Transverse colon (tissue), 4 donors: Measurements from ENCODE around the gene UBN1.

ENCODE experiments used
- CTCF ChIP-seq, 5 experiments: fragments of 200-600 bp in 3 of 5; fragments of 450-650 bp in 2 of 5; sonication (generic) in 3 of 5; IDR thresholded peaks; 1 replicate in 2 of 5; 2 replicates in 3 of 5; pipeline ENCODE4 v1.5.1; 2016 to 2017; ENCODE audit warnings: antibody characterized with exemption in 5 of 5, inconsistent platforms in 3 of 5, mild to moderate bottlenecking in 2 of 5, moderate library complexity in 1 of 5
- EP300 ChIP-seq: sonication (generic); formaldehyde crosslinking; IDR thresholded peaks from one replicate; pipeline ENCODE4 v1.6.1; 2017; ENCODE audit warnings: antibody characterized with exemption, low read depth
- POLR2A ChIP-seq: fragments of 450-650 bp; IDR thresholded peaks from one replicate; pipeline ENCODE4 v1.6.1; 2016; ENCODE audit warnings: antibody characterized with exemption, mild to moderate bottlenecking, moderate library complexity
- POLR2AphosphoS5 ChIP-seq, 3 donors: sonication (generic); formaldehyde crosslinking; IDR thresholded peaks; one replicate each; pipeline ENCODE4 v1.6.1; 2016; ENCODE audit warnings: antibody characterized with exemption in 3 of 3

- TF ChIP-seq EP300 (no peak), POLR2AphosphoS5 (IDR thresholded peaks at IDR 0.05) (no peak), CTCF (IDR thresholded peaks at IDR 0.05) (no peak), POLR2A (no peak)
Measured at GRCh38 chr16:4798456-4798855, 48.8 kb upstream of the UBN1 start.
